SH-SY5Y (cell line): Measurements from ENCODE around the gene AHCTF1.
A peak's percentile ranks its signal among the peaks of the same experiment; 100 is the strongest.

Source experiments
- GATA2 ChIP-seq: IDR thresholded peaks from 2 replicates; pipeline ENCODE4 v1.6.1; 2011; ENCODE audit warnings: mild to moderate bottlenecking, low read depth, low read length
- GATA3 ChIP-seq: IDR thresholded peaks from 2 replicates; pipeline ENCODE4 v1.6.1; 2011; ENCODE audit warnings: low read depth, mild to moderate bottlenecking, low read length, moderate library complexity

- TF ChIP-seq GATA2, result peak; percentile 40; the same call in 1 of the 2 replicates
- TF ChIP-seq GATA3, result no peak
These were observed 133.6 kb downstream of the AHCTF1 start for GRCh38 chr1:246798107-246798506.
